NB4 (cell line): ENCODE results near the gene ADGRB3.

ENCODE experiments used
- POLR2A ChIP-seq: IDR thresholded peaks from 2 replicates; pipeline ENCODE4 v1.6.1; 2011; ENCODE audit warnings: mild to moderate bottlenecking; ENCODE audit not compliant: insufficient read length; ENCODE audit errors: extremely low read depth
- TF ChIP-seq, protein P1 (sequence below): IDR thresholded peaks from one replicate; pipeline ENCODE4 v1.5.1; 2012; ENCODE audit warnings: low read depth, low read length

DNA sequence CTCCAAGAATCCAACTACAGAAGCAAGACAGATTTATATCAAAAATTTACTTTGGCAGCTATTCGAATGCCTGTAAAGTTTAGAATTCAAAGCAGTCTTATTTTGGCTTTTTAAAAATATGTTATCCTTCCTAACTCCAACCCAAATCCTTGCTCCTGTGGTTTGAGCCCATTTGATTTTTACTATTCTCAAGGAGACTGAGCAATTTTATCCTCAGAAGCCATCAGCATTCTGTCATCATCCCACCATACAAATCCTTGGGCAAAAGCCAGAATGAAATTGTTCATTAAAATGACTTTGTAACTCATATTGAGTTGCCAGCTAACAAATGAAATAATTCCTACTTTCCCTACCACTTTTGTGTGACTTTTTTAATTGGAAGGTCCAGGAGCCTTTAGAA lies 392.8 kb downstream of the ADGRB3 start:
- TF ChIP-seq, protein P1, sequence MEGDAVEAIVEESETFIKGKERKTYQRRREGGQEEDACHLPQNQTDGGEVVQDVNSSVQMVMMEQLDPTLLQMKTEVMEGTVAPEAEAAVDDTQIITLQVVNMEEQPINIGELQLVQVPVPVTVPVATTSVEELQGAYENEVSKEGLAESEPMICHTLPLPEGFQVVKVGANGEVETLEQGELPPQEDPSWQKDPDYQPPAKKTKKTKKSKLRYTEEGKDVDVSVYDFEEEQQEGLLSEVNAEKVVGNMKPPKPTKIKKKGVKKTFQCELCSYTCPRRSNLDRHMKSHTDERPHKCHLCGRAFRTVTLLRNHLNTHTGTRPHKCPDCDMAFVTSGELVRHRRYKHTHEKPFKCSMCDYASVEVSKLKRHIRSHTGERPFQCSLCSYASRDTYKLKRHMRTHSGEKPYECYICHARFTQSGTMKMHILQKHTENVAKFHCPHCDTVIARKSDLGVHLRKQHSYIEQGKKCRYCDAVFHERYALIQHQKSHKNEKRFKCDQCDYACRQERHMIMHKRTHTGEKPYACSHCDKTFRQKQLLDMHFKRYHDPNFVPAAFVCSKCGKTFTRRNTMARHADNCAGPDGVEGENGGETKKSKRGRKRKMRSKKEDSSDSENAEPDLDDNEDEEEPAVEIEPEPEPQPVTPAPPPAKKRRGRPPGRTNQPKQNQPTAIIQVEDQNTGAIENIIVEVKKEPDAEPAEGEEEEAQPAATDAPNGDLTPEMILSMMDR = no peak
- no peak for TF ChIP-seq POLR2A
